ENCODE results near the gene FNIP1. TPM values are rescaled to one million over a fixed set of nuclear protein-coding genes. Genes with fewer than 3 reads are reported as not detected.

The FNIP1 gene
- total RNA-seq, 2 donors from 2014 or later = 19.9 to 25.6 TPM

- no peak overlapping the region for H3K9ac ChIP-seq (ENCODE audit: extremely low read depth, low read length, poor library complexity, severe bottlenecking)
- H3K4me1 Mint-ChIP-seq = no peaks in the 10 kb centered on the region
- WGBS, 2 experiments (ENCODE audit: insufficient coverage in 1 of 2, insufficient read length in 1 of 2) = 94% methylated on average over 5 of the region's 5 CpGs; no CpG with 5 or more reads in 1 of the 2 experiments
- no peaks in the 10 kb centered on the region for H3K9me3 ChIP-seq (ENCODE audit: control insufficient read depth, low read length)
- peaks cover 45% of the 10 kb centered on the region for H3K36me3 Mint-ChIP-seq (ENCODE audit: low read depth)
- no peaks in the 10 kb centered on the region for H3K27me3 Mint-ChIP-seq (ENCODE audit: insufficient read depth)
- no peaks in the 10 kb centered on the region for H3K27me3 ChIP-seq (ENCODE audit: control insufficient read depth, insufficient read depth, low read length, poor library complexity, severe bottlenecking)
- TF ChIP-seq, protein P1, sequence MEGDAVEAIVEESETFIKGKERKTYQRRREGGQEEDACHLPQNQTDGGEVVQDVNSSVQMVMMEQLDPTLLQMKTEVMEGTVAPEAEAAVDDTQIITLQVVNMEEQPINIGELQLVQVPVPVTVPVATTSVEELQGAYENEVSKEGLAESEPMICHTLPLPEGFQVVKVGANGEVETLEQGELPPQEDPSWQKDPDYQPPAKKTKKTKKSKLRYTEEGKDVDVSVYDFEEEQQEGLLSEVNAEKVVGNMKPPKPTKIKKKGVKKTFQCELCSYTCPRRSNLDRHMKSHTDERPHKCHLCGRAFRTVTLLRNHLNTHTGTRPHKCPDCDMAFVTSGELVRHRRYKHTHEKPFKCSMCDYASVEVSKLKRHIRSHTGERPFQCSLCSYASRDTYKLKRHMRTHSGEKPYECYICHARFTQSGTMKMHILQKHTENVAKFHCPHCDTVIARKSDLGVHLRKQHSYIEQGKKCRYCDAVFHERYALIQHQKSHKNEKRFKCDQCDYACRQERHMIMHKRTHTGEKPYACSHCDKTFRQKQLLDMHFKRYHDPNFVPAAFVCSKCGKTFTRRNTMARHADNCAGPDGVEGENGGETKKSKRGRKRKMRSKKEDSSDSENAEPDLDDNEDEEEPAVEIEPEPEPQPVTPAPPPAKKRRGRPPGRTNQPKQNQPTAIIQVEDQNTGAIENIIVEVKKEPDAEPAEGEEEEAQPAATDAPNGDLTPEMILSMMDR (conservative IDR thresholded peaks at IDR 0.05) = no peak
- H3K27ac ChIP-seq (ENCODE audit: low read depth, low read length) = no peak overlapping the region
- no peak for DNase-seq
- H3K27ac Mint-ChIP-seq = no peak overlapping the region
- no peaks in the 10 kb centered on the region for H3K4me1 ChIP-seq (ENCODE audit: control insufficient read depth, insufficient read depth, low read length)
- H3K4me3 Mint-ChIP-seq = no peak overlapping the region
- no peaks in the 10 kb centered on the region for H3K9me3 Mint-ChIP-seq
- H3K36me3 ChIP-seq (ENCODE audit: control insufficient read depth, insufficient read depth, low read length) = peaks cover 71% of the 10 kb centered on the region
- H3K4me3 ChIP-seq (ENCODE audit: low read length) = no peak overlapping the region
Observed at GRCh38 chr5:131706281-131706680, 90.5 kb downstream of the FNIP1 start.

- H3K4me3 ChIP-seq (ENCODE audit: low read length) = no peak overlapping the region
- H3K36me3 Mint-ChIP-seq (ENCODE audit: low read depth) = peaks cover 40% of the 10 kb centered on the region
- H3K27ac ChIP-seq (ENCODE audit: low read depth, low read length) = no peak overlapping the region
- no peaks in the 10 kb centered on the region for H3K4me1 Mint-ChIP-seq
- no peak overlapping the region for H3K4me3 Mint-ChIP-seq
- 99% methylated on average over 4 of the region's 4 CpGs; no CpG with 5 or more reads in 1 of the 2 experiments for WGBS, 2 experiments (ENCODE audit: insufficient coverage in 1 of 2, insufficient read length in 1 of 2)
- TF ChIP-seq, protein P1 (conservative IDR thresholded peaks at IDR 0.05) = no peak
- no peak for DNase-seq
- peaks cover 5% of the 10 kb centered on the region for H3K9me3 Mint-ChIP-seq
- H3K27ac Mint-ChIP-seq = no peak overlapping the region
- peaks cover 37% of the 10 kb centered on the region for H3K36me3 ChIP-seq (ENCODE audit: control insufficient read depth, insufficient read depth, low read length)
- H3K9me3 ChIP-seq (ENCODE audit: control insufficient read depth, low read length) = peaks cover 20% of the 10 kb centered on the region
- H3K27me3 Mint-ChIP-seq (ENCODE audit: insufficient read depth) = no peaks in the 10 kb centered on the region
- H3K4me1 ChIP-seq (ENCODE audit: control insufficient read depth, insufficient read depth, low read length) = no peaks in the 10 kb centered on the region
- H3K27me3 ChIP-seq (ENCODE audit: control insufficient read depth, insufficient read depth, low read length, poor library complexity, severe bottlenecking) = no peaks in the 10 kb centered on the region
- no peak overlapping the region for H3K9ac ChIP-seq (ENCODE audit: extremely low read depth, low read length, poor library complexity, severe bottlenecking)
Observed at GRCh38 chr5:131694926-131695325, 101.9 kb downstream of the FNIP1 start.

- H3K36me3 Mint-ChIP-seq (ENCODE audit: low read depth) = peaks cover 46% of the 10 kb centered on the region
Observed at GRCh38 chr5:131693894-131694293, 102.9 kb downstream of the FNIP1 start.

More at GRCh38 chr5:131693894-131694293, 102.9 kb downstream of the FNIP1 start:
- TF ChIP-seq, protein P1 (conservative IDR thresholded peaks at IDR 0.05) = no peak
- Histone ChIP-seq H3K27me3 (ENCODE audit: control insufficient read depth, insufficient read depth, low read length, poor library complexity, severe bottlenecking) (no peaks in the 10 kb centered on the region), H3K4me3 (ENCODE audit: low read length) (no peak overlapping the region), H3K9ac (ENCODE audit: extremely low read depth, low read length, poor library complexity, severe bottlenecking) (no peak overlapping the region), H3K9me3 (ENCODE audit: control insufficient read depth, low read length) (peaks cover 20% of the 10 kb centered on the region), H3K4me1 (ENCODE audit: control insufficient read depth, insufficient read depth, low read length) (no peaks in the 10 kb centered on the region), H3K36me3 (ENCODE audit: control insufficient read depth, insufficient read depth, low read length) (peaks cover 39% of the 10 kb centered on the region), H3K27ac (ENCODE audit: low read depth, low read length) (no peak overlapping the region)
- H3K27ac Mint-ChIP-seq = no peak overlapping the region
- WGBS, 2 experiments (ENCODE audit: insufficient coverage in 1 of 2, insufficient read length in 1 of 2) = 88% methylated on average over 1 of the region's 1 CpG; no CpG with 5 or more reads in 1 of the 2 experiments
- H3K27me3 Mint-ChIP-seq (ENCODE audit: insufficient read depth) = no peaks in the 10 kb centered on the region
- H3K9me3 Mint-ChIP-seq = peaks cover 9% of the 10 kb centered on the region
- no peak for DNase-seq
- no peak overlapping the region for H3K4me3 Mint-ChIP-seq
- no peaks in the 10 kb centered on the region for H3K4me1 Mint-ChIP-seq
